Cardiac fibroblast (primary cell): ENCODE results near the gene NOC2L.

Experiments
- DNase-seq, 2 donors: peaks; one replicate each; pipeline versions ENCODE4 v3.0.0 to v3.0.0-alpha.2; 2010; ENCODE audit warnings: low read depth in 2 of 2
- H3K4me3 ChIP-seq, 2 donors: replicated peaks in 1 of 2; 1 replicate in 1 of 2; 2 replicates in 1 of 2; pipeline ENCODE4 v1.5.1; 2011; ENCODE audit warnings: low read depth in 2 of 2, low read length in 2 of 2, mild to moderate bottlenecking in 2 of 2, moderate library complexity in 1 of 2
- CTCF ChIP-seq: IDR thresholded peaks from one replicate; pipeline ENCODE4 v1.5.1; 2011; ENCODE audit warnings: low read depth, mild to moderate bottlenecking, low read length, inconsistent platforms

NOC2L gene

GRCh38 chr1:981955-982558 lies 23.0 kb upstream of the NOC2L start, which contains the start of gene PERM1:
Gene PERM1, minus strand, starts transcription at chr1:982093. Its CDS starts 1,064 bp downstream, at chr1:981029.
- DNase-seq = no peak
- H3K4me3 ChIP-seq = no peak within 1 kb of the TSS
- TF ChIP-seq CTCF = no peak

GRCh38 chr1:981491-981954 lies 22.5 kb upstream of the NOC2L start:
- DNase-seq = no peak
- TF ChIP-seq CTCF = no peak
- no peak overlapping the region for H3K4me3 ChIP-seq

- no peak for TF ChIP-seq CTCF
- H3K4me3 ChIP-seq = peak overlapping the region in 1 of 2 donors; percentile 7
- DNase-seq = no peak
These were observed 21.7 kb upstream of the NOC2L start for GRCh38 chr1:980602-981395.

- peak overlapping the region in 1 of 2 donors; percentile 7 for H3K4me3 ChIP-seq
- TF ChIP-seq CTCF = no peak
- no peak for DNase-seq
These were observed 21.1 kb upstream of the NOC2L start for GRCh38 chr1:980137-980571.

- TF ChIP-seq CTCF = no peak
- DNase-seq = no peak
- no peak overlapping the region for H3K4me3 ChIP-seq
These were observed 20.7 kb upstream of the NOC2L start for GRCh38 chr1:979744-980072.

- DNase-seq = no peak
- H3K4me3 ChIP-seq = no peak overlapping the region
- no peak for TF ChIP-seq CTCF
These were observed 20.0 kb upstream of the NOC2L start for GRCh38 chr1:978835-979743.
